GM12878 (cell line): Measurements from ENCODE around the gene GDE1. TPM values are rescaled to one million over a fixed set of nuclear protein-coding genes. Genes with fewer than 3 reads are reported as not detected.

Experiments
- ATAC-seq: fragments of 200-7000 bp; cut with Tn5 transposase; 3 replicates; pipeline ENCODE4 v1.9.1; 2020; ENCODE audit warnings: mild to moderate bottlenecking, moderate library complexity
- BruUV-seq: library from RNA; stranded (reverse); fragments of 400-500 nt; replicated peaks from 2 replicates; lab custom pipeline; 2021; lab: Mats Ljungman, UMichigan
- CTCF ChIA-PET: fragments of 300-600 bp; sonication (Branson Sonifier 250); formaldehyde crosslinking; extraction: SDS; loops from one replicate; lab custom pipeline; 2021; ENCODE audit warnings: inconsistent platforms; lab: Yijun Ruan, JAX
- POLR2A ChIA-PET: fragments of 350-600 bp; formaldehyde crosslinking; extraction: SDS; loops from one replicate; lab custom pipeline; 2021; ENCODE audit warnings: inconsistent platforms; lab: Charles Lee
- RAD21 ChIA-PET: fragments of 300-600 bp; sonication (Branson Sonifier 250); formaldehyde crosslinking; loops from one replicate; lab custom pipeline; 2023; ENCODE audit warnings: antibody characterized with exemption; ENCODE audit not compliant: unreplicated experiment; lab: Charles Lee
- SMC1A ChIA-PET: fragments of 300-600 bp; sonication (Branson Sonifier 250); formaldehyde crosslinking; loops from one replicate; lab custom pipeline; 2023; ENCODE audit not compliant: unreplicated experiment, uncharacterized antibody; lab: Charles Lee
- DNase-seq: peaks from one replicate; pipeline ENCODE4 v3.0.0-alpha.2; 2011; ENCODE audit warnings: low read depth, low spot score
- FAIRE-seq: peaks from 3 replicates; lab custom pipeline; 2011; peaks lifted over from hg19 to GRCh38; lab: Jason Lieb, UNC
- H2AFZ ChIP-seq: 2 replicates; pipeline ENCODE4 v1.6.0; 2011; ENCODE audit warnings: low read depth, low read length, control low read depth; ENCODE audit not compliant: control insufficient read depth
- H3K27ac ChIP-seq: 2 replicates; pipeline ENCODE4 v1.5.1; 2011; ENCODE audit warnings: control low read depth; ENCODE audit not compliant: control insufficient read depth, insufficient read depth
- H3K27me3 ChIP-seq, 2 experiments: replicated peaks in 1 of 2; 2 replicates each; pipeline versions ENCODE4 v1.6.0 to v1.6.1; 2011; ENCODE audit warnings: low read length in 1 of 2; ENCODE audit not compliant: control insufficient read depth in 2 of 2, insufficient read depth in 2 of 2
- H3K36me3 ChIP-seq, 2 experiments: 2 replicates each; pipeline ENCODE4 v1.5.1; 2011; ENCODE audit warnings: low read length in 1 of 2; ENCODE audit not compliant: control insufficient read depth in 2 of 2, insufficient read depth in 2 of 2
- H3K4me1 ChIP-seq: 2 replicates; pipeline ENCODE4 v1.6.1; 2011; ENCODE audit warnings: mild to moderate bottlenecking, low read length, moderate library complexity, mixed read lengths; ENCODE audit not compliant: control insufficient read depth, insufficient read depth
- H3K4me2 ChIP-seq: 2 replicates; pipeline ENCODE4 v1.6.0; 2011; ENCODE audit warnings: control low read depth; ENCODE audit not compliant: control insufficient read depth, insufficient read depth
- H3K4me3 ChIP-seq: fragments of 200-600 bp; sonication (generic); 2 replicates; pipeline ENCODE4 v1.5.1; 2016
- H3K79me2 ChIP-seq: 2 replicates; pipeline ENCODE4 v1.6.0; 2011; ENCODE audit warnings: low read length; ENCODE audit not compliant: control insufficient read depth, insufficient read depth
- H3K9ac ChIP-seq: 2 replicates; pipeline ENCODE4 v1.8.0; 2011; ENCODE audit warnings: low read length, control low read depth, mixed read lengths; ENCODE audit not compliant: control insufficient read depth, insufficient read depth
- H3K9me3 ChIP-seq: replicated peaks from 3 replicates; pipeline ENCODE4 v1.5.1; 2011; ENCODE audit warnings: mild to moderate bottlenecking, low read length; ENCODE audit not compliant: control insufficient read depth, insufficient read depth
- H4K20me1 ChIP-seq: 2 replicates; pipeline ENCODE4 v1.6.0; 2011; ENCODE audit not compliant: control insufficient read depth, insufficient read depth
- CBX3 ChIP-seq: fragments of 200-600 bp; sonication (generic); IDR thresholded peaks from 2 replicates; pipeline ENCODE4 v1.6.1; 2016; ENCODE audit warnings: low read depth, borderline replicate concordance
- CHD2 ChIP-seq: IDR thresholded peaks from 2 replicates; pipeline ENCODE4 v1.6.1; 2011; ENCODE audit warnings: low read depth, low read length, improper control_type of control experiment, borderline replicate concordance
- CREB1 ChIP-seq: IDR thresholded peaks from 2 replicates; pipeline ENCODE4 v1.6.1; 2012; ENCODE audit warnings: low read depth, mild to moderate bottlenecking, inconsistent platforms
- EZH2 ChIP-seq: IDR thresholded peaks from 2 replicates; pipeline ENCODE4 v1.6.1; 2012; ENCODE audit warnings: low read depth, mild to moderate bottlenecking, control low read depth, inconsistent platforms, low read length, borderline replicate concordance; ENCODE audit not compliant: control insufficient read depth
- KLF5 ChIP-seq: fragments of 450-650 bp; IDR thresholded peaks from 2 replicates; pipeline ENCODE4 v1.6.1; 2014; ENCODE audit warnings: mild to moderate bottlenecking; ENCODE audit not compliant: partially characterized antibody
- NBN ChIP-seq: fragments of 450-650 bp; IDR thresholded peaks from 2 replicates; pipeline ENCODE4 v1.6.1; 2016
- NFIC ChIP-seq: IDR thresholded peaks from 2 replicates; pipeline ENCODE4 v1.6.1; 2012; ENCODE audit warnings: low read depth, mild to moderate bottlenecking, inconsistent platforms, low read length, moderate library complexity
- PAX8 ChIP-seq: fragments of 450-650 bp; IDR thresholded peaks from 2 replicates; pipeline ENCODE4 v1.6.1; 2017; ENCODE audit warnings: mild to moderate bottlenecking, moderate library complexity
- SREBF1 ChIP-seq: IDR thresholded peaks from 2 replicates; pipeline ENCODE4 v1.6.1; 2012; ENCODE audit warnings: mild to moderate bottlenecking, low read length
- ZBED1 ChIP-seq: IDR thresholded peaks from 2 replicates; pipeline ENCODE4 v1.6.1; 2016; ENCODE audit warnings: borderline replicate concordance
- WGBS: methylation state at CpG from one replicate; pipeline ENCODE4 v1.1.6; 2016; ENCODE audit warnings: low lambda C conversion rate; ENCODE audit not compliant: insufficient replicate concordance, insufficient coverage; ENCODE audit errors: missing lambda C conversion rate; 5-methylcytosine and 5-hydroxymethylcytosine counted together
- in situ Hi-C: fragments of 300-500 bp; cut with MboI; formaldehyde crosslinking; loops from 9 replicates; pipeline ENCODE4 v1.14.3; 2018; ENCODE audit warnings: mixed read lengths
- intact Hi-C: fragments of 100-400 bp; cut with micrococcal nuclease; formaldehyde crosslinking; loops from one replicate; pipeline ENCODE4 v1.14.2; 2022; ENCODE audit not compliant: unreplicated experiment
- polyA plus RNA-seq, 11 experiments: library from polyadenylated mRNA; depleted of rRNA in 4 of 11; unstranded in 6 of 11; stranded (reverse) in 5 of 11; fragments of >200 nt; fragmentation: Nextera tagmentation in 4 of 11; fragmentation: Illumina TruSeq in 1 of 11; extraction: Ambion mirVana in 4 of 11; extraction: Trizol in 1 of 11; gene quantifications; 1 replicate in 1 of 11; 2 replicates in 10 of 11; pipeline versions ENCODE4 v1.2.1 to v1.2.3, GENCODE V29; 2011 to 2016; ENCODE audit warnings: inconsistent platforms in 2 of 11, missing spikeins in 2 of 11, low read depth in 1 of 11
- total RNA-seq, 4 experiments: library from RNA; depleted of rRNA in 3 of 4; stranded (reverse); fragments of >200 nt in 3 of 4; fragmentation: Illumina TruSeq in 1 of 4; extraction: Trizol in 1 of 4; gene quantifications; 2 replicates each; pipeline versions ENCODE4 v1.2.1 to v1.2.3, GENCODE V29; 2013 to 2021
- TF ChIP-seq, protein P1 (sequence below): IDR thresholded peaks from 2 replicates; pipeline ENCODE4 v1.6.1; 2011; ENCODE audit warnings: borderline replicate concordance, low read depth, mild to moderate bottlenecking, moderate library complexity, mixed read lengths, low read length; ENCODE audit not compliant: insufficient read depth; ENCODE audit errors: extremely low read length
- TF ChIP-seq, protein P2 (sequence below): fragments of 150-350 bp; IDR thresholded peaks from 2 replicates; pipeline ENCODE4 v1.6.1; 2016; ENCODE audit warnings: low read depth, low read length
- TF ChIP-seq, protein P3 (sequence below): fragments of 450-650 bp; IDR thresholded peaks from 2 replicates; pipeline ENCODE4 v1.6.1; 2017; ENCODE audit warnings: mild to moderate bottlenecking, moderate library complexity
- TF ChIP-seq, protein P4 (sequence below): fragments of 450-650 bp; IDR thresholded peaks from 2 replicates; pipeline ENCODE4 v1.6.1; 2016; ENCODE audit warnings: mild to moderate bottlenecking

Gene GDE1
- total and polyA plus RNA-seq, 10 of the 15 experiments (the other 5 are each of a cell fraction or from before 2014, with no cell fraction given) = 14.8 to 31.8 (median 21.0) TPM

DNA sequence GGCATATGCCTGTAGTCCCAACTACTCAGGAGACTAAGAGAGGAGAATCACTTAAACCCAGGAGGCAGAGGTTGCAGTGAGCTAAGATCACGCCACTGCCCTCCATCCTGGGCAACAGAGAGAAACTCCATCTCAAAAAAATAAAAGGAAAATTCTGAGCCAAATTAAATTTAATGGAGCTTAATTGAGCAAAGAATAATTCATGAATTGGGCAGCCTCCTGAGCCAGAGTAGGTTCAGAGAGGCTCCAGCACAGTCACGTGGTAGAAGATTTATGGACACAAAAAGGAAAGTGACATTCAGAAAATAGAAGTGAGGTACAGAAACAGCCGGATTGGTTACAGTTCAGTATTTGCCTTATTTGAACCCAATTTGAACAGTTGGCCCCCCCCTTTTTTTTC lies 44.5 kb upstream of the GDE1 start:
- in situ Hi-C loops (no loop called here), intact Hi-C loops (no loop called here)
- FAIRE-seq (no peak), DNase-seq (no peak), ATAC-seq (no peak)
- no peaks in the 10 kb centered on the region for H3K4me1 ChIP-seq
- ChIA-PET RAD21 (no interaction called here), POLR2A (no interaction called here), SMC1A (interaction anchor here (0.7 kb wide), 1 partner anchor 58 kb away, joined by 3 read pairs; no protein-coding TSS in a partner anchor), CTCF (interaction anchor here (0.7 to 1.4 kb wide), 2 partner anchors 9 to 778 kb away, joined by 3 read pairs; no protein-coding TSS in a partner anchor)
- no peak overlapping the region for H2AFZ ChIP-seq
- no peaks in the 10 kb centered on the region for H3K9me3 ChIP-seq
- no peaks in the 10 kb centered on the region for H3K27me3 ChIP-seq
- no peak overlapping the region for H3K4me3 ChIP-seq
- WGBS = 96% methylated on average over 3 of the region's 3 CpGs
- no TSS peak for BruUV-seq
- peaks cover 4% of the 10 kb centered on the region in 2 experiments; a peak in 2 of 4 replicates for H3K36me3 ChIP-seq
- no peak overlapping the region for H3K4me2 ChIP-seq
- H3K9ac ChIP-seq = no peak overlapping the region
- H3K79me2 ChIP-seq = no peaks in the 10 kb centered on the region; the same call in 1 of the 2 replicates
- H3K27ac ChIP-seq = no peak overlapping the region
- no peaks in the 10 kb centered on the region for H4K20me1 ChIP-seq
- TF ChIP-seq NFIC = no peak
- TF ChIP-seq, protein P1, sequence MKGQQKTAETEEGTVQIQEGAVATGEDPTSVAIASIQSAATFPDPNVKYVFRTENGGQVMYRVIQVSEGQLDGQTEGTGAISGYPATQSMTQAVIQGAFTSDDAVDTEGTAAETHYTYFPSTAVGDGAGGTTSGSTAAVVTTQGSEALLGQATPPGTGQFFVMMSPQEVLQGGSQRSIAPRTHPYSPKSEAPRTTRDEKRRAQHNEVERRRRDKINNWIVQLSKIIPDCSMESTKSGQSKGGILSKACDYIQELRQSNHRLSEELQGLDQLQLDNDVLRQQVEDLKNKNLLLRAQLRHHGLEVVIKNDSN = no peak
- TF ChIP-seq KLF5 = no peak
- TF ChIP-seq PAX8 = no peak
- no peak for TF ChIP-seq ZBED1
- no peak for TF ChIP-seq SREBF1
- TF ChIP-seq, protein P2, sequence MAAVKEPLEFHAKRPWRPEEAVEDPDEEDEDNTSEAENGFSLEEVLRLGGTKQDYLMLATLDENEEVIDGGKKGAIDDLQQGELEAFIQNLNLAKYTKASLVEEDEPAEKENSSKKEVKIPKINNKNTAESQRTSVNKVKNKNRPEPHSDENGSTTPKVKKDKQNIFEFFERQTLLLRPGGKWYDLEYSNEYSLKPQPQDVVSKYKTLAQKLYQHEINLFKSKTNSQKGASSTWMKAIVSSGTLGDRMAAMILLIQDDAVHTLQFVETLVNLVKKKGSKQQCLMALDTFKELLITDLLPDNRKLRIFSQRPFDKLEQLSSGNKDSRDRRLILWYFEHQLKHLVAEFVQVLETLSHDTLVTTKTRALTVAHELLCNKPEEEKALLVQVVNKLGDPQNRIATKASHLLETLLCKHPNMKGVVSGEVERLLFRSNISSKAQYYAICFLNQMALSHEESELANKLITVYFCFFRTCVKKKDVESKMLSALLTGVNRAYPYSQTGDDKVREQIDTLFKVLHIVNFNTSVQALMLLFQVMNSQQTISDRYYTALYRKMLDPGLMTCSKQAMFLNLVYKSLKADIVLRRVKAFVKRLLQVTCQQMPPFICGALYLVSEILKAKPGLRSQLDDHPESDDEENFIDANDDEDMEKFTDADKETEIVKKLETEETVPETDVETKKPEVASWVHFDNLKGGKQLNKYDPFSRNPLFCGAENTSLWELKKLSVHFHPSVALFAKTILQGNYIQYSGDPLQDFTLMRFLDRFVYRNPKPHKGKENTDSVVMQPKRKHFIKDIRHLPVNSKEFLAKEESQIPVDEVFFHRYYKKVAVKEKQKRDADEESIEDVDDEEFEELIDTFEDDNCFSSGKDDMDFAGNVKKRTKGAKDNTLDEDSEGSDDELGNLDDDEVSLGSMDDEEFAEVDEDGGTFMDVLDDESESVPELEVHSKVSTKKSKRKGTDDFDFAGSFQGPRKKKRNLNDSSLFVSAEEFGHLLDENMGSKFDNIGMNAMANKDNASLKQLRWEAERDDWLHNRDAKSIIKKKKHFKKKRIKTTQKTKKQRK = no peak
- no peak for TF ChIP-seq CREB1
- TF ChIP-seq CHD2 = no peak
- no peak for TF ChIP-seq EZH2
- TF ChIP-seq NBN = no peak
- no peak for TF ChIP-seq CBX3
- TF ChIP-seq, protein P3, sequence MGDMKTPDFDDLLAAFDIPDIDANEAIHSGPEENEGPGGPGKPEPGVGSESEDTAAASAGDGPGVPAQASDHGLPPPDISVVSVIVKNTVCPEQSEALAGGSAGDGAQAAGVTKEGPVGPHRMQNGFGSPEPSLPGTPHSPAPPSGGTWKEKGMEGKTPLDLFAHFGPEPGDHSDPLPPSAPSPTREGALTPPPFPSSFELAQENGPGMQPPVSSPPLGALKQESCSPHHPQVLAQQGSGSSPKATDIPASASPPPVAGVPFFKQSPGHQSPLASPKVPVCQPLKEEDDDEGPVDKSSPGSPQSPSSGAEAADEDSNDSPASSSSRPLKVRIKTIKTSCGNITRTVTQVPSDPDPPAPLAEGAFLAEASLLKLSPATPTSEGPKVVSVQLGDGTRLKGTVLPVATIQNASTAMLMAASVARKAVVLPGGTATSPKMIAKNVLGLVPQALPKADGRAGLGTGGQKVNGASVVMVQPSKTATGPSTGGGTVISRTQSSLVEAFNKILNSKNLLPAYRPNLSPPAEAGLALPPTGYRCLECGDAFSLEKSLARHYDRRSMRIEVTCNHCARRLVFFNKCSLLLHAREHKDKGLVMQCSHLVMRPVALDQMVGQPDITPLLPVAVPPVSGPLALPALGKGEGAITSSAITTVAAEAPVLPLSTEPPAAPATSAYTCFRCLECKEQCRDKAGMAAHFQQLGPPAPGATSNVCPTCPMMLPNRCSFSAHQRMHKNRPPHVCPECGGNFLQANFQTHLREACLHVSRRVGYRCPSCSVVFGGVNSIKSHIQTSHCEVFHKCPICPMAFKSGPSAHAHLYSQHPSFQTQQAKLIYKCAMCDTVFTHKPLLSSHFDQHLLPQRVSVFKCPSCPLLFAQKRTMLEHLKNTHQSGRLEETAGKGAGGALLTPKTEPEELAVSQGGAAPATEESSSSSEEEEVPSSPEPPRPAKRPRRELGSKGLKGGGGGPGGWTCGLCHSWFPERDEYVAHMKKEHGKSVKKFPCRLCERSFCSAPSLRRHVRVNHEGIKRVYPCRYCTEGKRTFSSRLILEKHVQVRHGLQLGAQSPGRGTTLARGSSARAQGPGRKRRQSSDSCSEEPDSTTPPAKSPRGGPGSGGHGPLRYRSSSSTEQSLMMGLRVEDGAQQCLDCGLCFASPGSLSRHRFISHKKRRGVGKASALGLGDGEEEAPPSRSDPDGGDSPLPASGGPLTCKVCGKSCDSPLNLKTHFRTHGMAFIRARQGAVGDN = no peak
- TF ChIP-seq, protein P4, sequence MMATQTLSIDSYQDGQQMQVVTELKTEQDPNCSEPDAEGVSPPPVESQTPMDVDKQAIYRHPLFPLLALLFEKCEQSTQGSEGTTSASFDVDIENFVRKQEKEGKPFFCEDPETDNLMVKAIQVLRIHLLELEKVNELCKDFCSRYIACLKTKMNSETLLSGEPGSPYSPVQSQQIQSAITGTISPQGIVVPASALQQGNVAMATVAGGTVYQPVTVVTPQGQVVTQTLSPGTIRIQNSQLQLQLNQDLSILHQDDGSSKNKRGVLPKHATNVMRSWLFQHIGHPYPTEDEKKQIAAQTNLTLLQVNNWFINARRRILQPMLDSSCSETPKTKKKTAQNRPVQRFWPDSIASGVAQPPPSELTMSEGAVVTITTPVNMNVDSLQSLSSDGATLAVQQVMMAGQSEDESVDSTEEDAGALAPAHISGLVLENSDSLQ = no peak
